OCI-LY7 (cell line): ENCODE data around the gene SMC1A. TPM values are rescaled to one million over a fixed set of nuclear protein-coding genes. Genes with fewer than 3 reads are reported as not detected.

Source experiments
- BruUV-seq: library from RNA; stranded (reverse); fragments of 400-500 nt; replicated peaks from 2 replicates; lab custom pipeline; 2021; lab: Mats Ljungman, UMichigan
- CTCF ChIA-PET: fragments of 300-600 bp; sonication (Branson Sonifier 250); formaldehyde crosslinking; loops from one replicate; lab custom pipeline; 2022; ENCODE audit warnings: antibody characterized with exemption; ENCODE audit not compliant: unreplicated experiment; lab: Charles Lee
- POLR2A ChIA-PET: fragments of 300-600 bp; sonication (Branson Sonifier 250); formaldehyde crosslinking; loops from one replicate; lab custom pipeline; 2022; ENCODE audit warnings: antibody characterized with exemption; lab: Charles Lee
- DNase-seq: peaks from one replicate; pipeline ENCODE4 v3.0.0-alpha.2; 2015; ENCODE audit warnings: low spot score
- H2AFZ ChIP-seq: fragments of 200-600 bp; sonication (generic), shearing (Covaris generic); 2 replicates; pipeline ENCODE4 v1.6.1; 2014; ENCODE audit warnings: mild to moderate bottlenecking, antibody characterized with exemption, low read length, moderate library complexity
- H3K27ac ChIP-seq: fragments of 200-600 bp; sonication (generic); 2 replicates; pipeline ENCODE4 v1.5.1; 2014; ENCODE audit warnings: mixed run types, low read depth, mild to moderate bottlenecking, moderate library complexity, low read length, inconsistent platforms; ENCODE audit not compliant: poor library complexity, severe bottlenecking
- H3K36me3 ChIP-seq: fragments of 200-600 bp; sonication (generic); 2 replicates; pipeline ENCODE4 v1.6.1; 2014; ENCODE audit warnings: mild to moderate bottlenecking, antibody characterized with exemption, low read length, moderate library complexity, mixed read lengths; ENCODE audit not compliant: insufficient read depth
- H3K4me1 ChIP-seq: fragments of 200-600 bp; sonication (generic); 2 replicates; pipeline ENCODE4 v1.5.1; 2014; ENCODE audit warnings: mild to moderate bottlenecking, low read length; ENCODE audit not compliant: insufficient read depth, poor library complexity, severe bottlenecking
- H3K4me2 ChIP-seq: fragments of 200-600 bp; sonication (generic); 2 replicates; pipeline ENCODE4 v1.6.1; 2014; ENCODE audit warnings: mild to moderate bottlenecking, low read length
- H3K4me3 ChIP-seq: fragments of 200-600 bp; sonication (generic); 2 replicates; pipeline ENCODE4 v1.5.1; 2014; ENCODE audit warnings: mild to moderate bottlenecking, low read depth, low read length; ENCODE audit not compliant: poor library complexity, severe bottlenecking
- H3K79me2 ChIP-seq: fragments of 200-600 bp; sonication (generic); 2 replicates; pipeline ENCODE4 v1.6.1; 2016; ENCODE audit warnings: low read depth, mild to moderate bottlenecking, low read length, moderate library complexity, mixed read lengths; ENCODE audit not compliant: insufficient read depth
- H3K9me2 ChIP-seq: fragments of 200-600 bp; sonication (generic); 2 replicates; pipeline ENCODE4 v1.6.1; 2016; ENCODE audit warnings: mild to moderate bottlenecking, low read length, mixed read lengths; ENCODE audit not compliant: insufficient read depth
- H3K9me3 ChIP-seq: fragments of 200-600 bp; sonication (generic); 2 replicates; pipeline ENCODE4 v1.6.1; 2014; ENCODE audit warnings: mild to moderate bottlenecking, mixed run types, low read length, mixed read lengths
- H4K20me1 ChIP-seq: fragments of 200-600 bp; sonication (generic); 2 replicates; pipeline ENCODE4 v1.6.1; 2014; ENCODE audit warnings: mild to moderate bottlenecking, antibody characterized with exemption, low read length, moderate library complexity, mixed read lengths; ENCODE audit not compliant: insufficient read depth
- EZH2phosphoT487 ChIP-seq: fragments of 200-600 bp; sonication (generic); IDR thresholded peaks from 2 replicates; pipeline ENCODE4 v1.6.1; 2018; ENCODE audit warnings: low read depth, borderline replicate concordance, mild to moderate bottlenecking, mixed run types, antibody characterized with exemption, low read length, moderate library complexity, mixed read lengths
- intact Hi-C: fragments of 100-400 bp; cut with micrococcal nuclease; formaldehyde crosslinking; loops from one replicate; pipeline ENCODE4 v1.10.0; 2022; ENCODE audit not compliant: unreplicated experiment
- total RNA-seq, 2 experiments: library from RNA; depleted of rRNA in 1 of 2; stranded (reverse); fragments of >200 nt in 1 of 2; shearing (Covaris generic) in 1 of 2; gene quantifications; 2 replicates each; pipeline ENCODE4 v1.2.3, GENCODE V29; 2014 to 2022
- TF ChIP-seq, protein P1 (sequence below): fragments of 200-600 bp; sonication (generic); conservative IDR thresholded peaks from 2 replicates; pipeline ENCODE4 v1.5.1; 2014; ENCODE audit warnings: mild to moderate bottlenecking, antibody characterized with exemption, low read length, moderate library complexity, mixed read lengths

The SMC1A gene
- total RNA-seq, 2 experiments from 2014 or later, result 41.6 to 134 TPM

DNA sequence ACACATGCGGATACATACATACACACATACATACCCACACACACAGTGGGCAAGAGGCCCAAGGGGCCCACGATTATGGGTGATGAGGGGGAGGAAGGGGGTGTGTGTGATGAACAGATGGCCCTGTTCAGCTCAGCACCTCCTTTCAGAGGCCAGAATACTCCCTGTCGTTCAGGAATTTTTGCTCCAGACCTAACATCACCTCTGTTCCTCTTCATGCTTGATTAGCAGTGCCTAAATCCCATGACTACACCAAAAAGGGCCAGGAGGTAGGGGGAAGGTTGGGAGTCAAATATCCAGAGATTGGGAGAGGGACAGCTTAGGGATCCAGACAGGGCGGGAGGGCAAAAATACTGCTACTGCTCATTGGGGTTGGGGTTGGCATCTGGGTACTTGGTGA, 42.7 kb downstream of the SMC1A start:
- DNase-seq, result no peak
- POLR2A ChIA-PET, result no interaction called here
- intact Hi-C loops, result no loop called here
- TF ChIP-seq, protein P1, sequence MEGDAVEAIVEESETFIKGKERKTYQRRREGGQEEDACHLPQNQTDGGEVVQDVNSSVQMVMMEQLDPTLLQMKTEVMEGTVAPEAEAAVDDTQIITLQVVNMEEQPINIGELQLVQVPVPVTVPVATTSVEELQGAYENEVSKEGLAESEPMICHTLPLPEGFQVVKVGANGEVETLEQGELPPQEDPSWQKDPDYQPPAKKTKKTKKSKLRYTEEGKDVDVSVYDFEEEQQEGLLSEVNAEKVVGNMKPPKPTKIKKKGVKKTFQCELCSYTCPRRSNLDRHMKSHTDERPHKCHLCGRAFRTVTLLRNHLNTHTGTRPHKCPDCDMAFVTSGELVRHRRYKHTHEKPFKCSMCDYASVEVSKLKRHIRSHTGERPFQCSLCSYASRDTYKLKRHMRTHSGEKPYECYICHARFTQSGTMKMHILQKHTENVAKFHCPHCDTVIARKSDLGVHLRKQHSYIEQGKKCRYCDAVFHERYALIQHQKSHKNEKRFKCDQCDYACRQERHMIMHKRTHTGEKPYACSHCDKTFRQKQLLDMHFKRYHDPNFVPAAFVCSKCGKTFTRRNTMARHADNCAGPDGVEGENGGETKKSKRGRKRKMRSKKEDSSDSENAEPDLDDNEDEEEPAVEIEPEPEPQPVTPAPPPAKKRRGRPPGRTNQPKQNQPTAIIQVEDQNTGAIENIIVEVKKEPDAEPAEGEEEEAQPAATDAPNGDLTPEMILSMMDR, result no peak
- TF ChIP-seq EZH2phosphoT487, result no peak
- Histone ChIP-seq H3K27ac (no peak overlapping the region), H4K20me1 (no peaks in the 10 kb centered on the region), H3K9me3 (no peaks in the 10 kb centered on the region), H3K36me3 (peaks cover 72% of the 10 kb centered on the region), H3K4me1 (no peaks in the 10 kb centered on the region), H3K79me2 (no peaks in the 10 kb centered on the region), H3K4me3 (no peak overlapping the region), H2AFZ (no peak overlapping the region), H3K9me2 (no peaks in the 10 kb centered on the region), H3K4me2 (no peak overlapping the region)
- CTCF ChIA-PET, result no interaction called here
- no TSS peak for BruUV-seq

DNA sequence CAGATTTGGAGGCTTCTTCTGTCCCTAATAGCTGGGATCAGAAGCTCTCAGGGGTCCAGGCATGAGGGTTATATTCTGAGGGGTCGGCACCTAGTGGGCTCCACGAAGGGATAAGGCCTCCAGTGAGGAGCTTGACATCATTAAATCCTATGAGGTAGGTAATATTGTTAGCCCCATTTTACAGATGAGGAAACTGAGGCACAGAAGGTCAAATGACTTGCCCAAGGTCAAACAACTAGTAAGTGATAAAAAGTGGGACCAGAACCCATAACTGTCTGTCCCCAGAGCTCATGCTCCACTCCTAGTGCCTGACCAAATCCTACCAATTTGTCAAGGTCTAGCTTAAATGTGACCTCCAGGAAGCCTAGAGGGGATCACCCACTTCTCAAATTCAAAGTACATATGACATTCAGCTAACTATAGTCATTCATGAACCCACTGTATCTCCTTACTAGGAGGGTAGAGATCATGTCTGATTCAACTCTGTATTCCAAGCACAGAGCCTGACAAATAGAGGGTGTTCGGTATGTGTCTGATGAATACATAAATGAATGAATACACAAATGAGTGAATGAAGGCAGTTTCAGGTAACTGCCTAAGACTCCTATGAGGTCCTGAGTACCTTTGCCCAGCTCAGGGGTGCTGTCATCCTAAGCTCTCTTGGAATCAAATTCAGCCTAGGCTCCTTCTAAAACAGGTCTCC, 43.3 kb downstream of the SMC1A start:
- H3K4me2 ChIP-seq, result no peak overlapping the region
- no peaks in the 10 kb centered on the region for H3K79me2 ChIP-seq
- H3K9me3 ChIP-seq, result no peaks in the 10 kb centered on the region
- no peak overlapping the region for H3K4me3 ChIP-seq
- peaks cover 67% of the 10 kb centered on the region for H3K36me3 ChIP-seq
- ChIA-PET CTCF (no interaction called here), POLR2A (no interaction called here)
- TF ChIP-seq, protein P1, result no peak
- TF ChIP-seq EZH2phosphoT487, result no peak
- BruUV-seq, result no TSS peak
- H3K9me2 ChIP-seq, result no peaks in the 10 kb centered on the region
- no peak overlapping the region for H2AFZ ChIP-seq
- H3K27ac ChIP-seq, result no peak overlapping the region
- no peaks in the 10 kb centered on the region for H4K20me1 ChIP-seq
- H3K4me1 ChIP-seq, result no peaks in the 10 kb centered on the region
- intact Hi-C loops, result no loop called here
- DNase-seq, result no peak

DNA sequence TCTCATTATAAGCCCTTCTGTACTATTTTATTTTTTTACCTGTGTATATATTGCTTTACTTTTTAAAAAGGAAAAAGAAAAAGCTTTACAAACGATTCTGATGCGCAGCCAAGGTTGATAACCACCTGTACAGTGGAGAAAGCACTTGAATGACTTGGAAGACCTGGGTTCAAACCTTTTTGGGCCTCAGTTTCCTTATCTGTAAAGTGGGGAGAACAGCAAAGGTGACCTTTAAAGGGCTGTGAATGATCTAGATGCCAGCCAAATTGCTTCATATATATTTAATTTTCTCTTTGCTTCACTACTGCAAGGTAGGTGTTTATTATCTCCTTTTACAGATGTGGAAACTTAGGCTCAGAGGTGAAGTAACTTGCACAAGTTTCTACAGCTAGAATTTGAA, 45.0 kb downstream of the SMC1A start:
- CTCF ChIA-PET, result no interaction called here
- Histone ChIP-seq H4K20me1 (no peaks in the 10 kb centered on the region), H3K4me3 (no peak overlapping the region), H2AFZ (no peak overlapping the region), H3K79me2 (no peaks in the 10 kb centered on the region), H3K9me3 (no peaks in the 10 kb centered on the region), H3K4me2 (no peak overlapping the region), H3K27ac (no peak overlapping the region), H3K9me2 (no peaks in the 10 kb centered on the region), H3K4me1 (no peaks in the 10 kb centered on the region), H3K36me3 (peaks cover 51% of the 10 kb centered on the region)
- POLR2A ChIA-PET, result no interaction called here
- BruUV-seq, result no TSS peak
- intact Hi-C loops, result no loop called here
- no peak for DNase-seq
- TF ChIP-seq, protein P1, result no peak
- no peak for TF ChIP-seq EZH2phosphoT487
